ENCODE measurements around the gene LBHD2.

- TF ChIP-seq, protein P1, sequence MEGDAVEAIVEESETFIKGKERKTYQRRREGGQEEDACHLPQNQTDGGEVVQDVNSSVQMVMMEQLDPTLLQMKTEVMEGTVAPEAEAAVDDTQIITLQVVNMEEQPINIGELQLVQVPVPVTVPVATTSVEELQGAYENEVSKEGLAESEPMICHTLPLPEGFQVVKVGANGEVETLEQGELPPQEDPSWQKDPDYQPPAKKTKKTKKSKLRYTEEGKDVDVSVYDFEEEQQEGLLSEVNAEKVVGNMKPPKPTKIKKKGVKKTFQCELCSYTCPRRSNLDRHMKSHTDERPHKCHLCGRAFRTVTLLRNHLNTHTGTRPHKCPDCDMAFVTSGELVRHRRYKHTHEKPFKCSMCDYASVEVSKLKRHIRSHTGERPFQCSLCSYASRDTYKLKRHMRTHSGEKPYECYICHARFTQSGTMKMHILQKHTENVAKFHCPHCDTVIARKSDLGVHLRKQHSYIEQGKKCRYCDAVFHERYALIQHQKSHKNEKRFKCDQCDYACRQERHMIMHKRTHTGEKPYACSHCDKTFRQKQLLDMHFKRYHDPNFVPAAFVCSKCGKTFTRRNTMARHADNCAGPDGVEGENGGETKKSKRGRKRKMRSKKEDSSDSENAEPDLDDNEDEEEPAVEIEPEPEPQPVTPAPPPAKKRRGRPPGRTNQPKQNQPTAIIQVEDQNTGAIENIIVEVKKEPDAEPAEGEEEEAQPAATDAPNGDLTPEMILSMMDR (IDR thresholded peaks at IDR 0.05): no peak
- TF ChIP-seq POLR2A (IDR thresholded peaks at IDR 0.05): no peak
Measured at GRCh38 chr14:103125098-103126070, 41.4 kb downstream of the LBHD2 start.
